GM12874 (cell line): ENCODE results near the gene GNAT2.

ENCODE experiments used
- CTCF ChIP-seq: IDR thresholded peaks from 2 replicates; pipeline ENCODE4 v1.5.1; 2011; ENCODE audit warnings: low read depth, mild to moderate bottlenecking, control low read depth, low read length, moderate library complexity; ENCODE audit not compliant: insufficient read depth

The GNAT2 gene

GRCh38 chr1:109573785-109574184 is 45.6 kb downstream of the GNAT2 start:
- no peak for TF ChIP-seq CTCF

DNA sequence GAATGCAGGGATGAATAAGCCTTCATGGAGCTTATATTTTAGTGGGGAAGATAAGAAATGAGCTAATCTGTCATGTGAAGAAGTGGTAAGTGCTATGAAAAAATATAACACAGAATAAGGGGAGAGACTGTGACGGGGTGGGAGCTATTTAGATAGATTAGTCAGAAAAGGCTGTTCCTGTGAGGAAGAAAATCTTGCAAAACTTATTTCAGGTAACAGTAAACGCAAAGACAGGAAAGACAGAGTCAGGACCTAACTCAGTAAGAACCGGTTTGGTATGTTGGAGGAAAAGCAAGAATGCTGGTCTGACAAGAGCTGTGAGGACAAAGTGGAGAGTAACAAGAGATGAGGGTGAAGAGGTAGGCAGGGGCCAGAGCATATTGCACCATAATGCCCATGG is 49.0 kb downstream of the GNAT2 start:
- no peak for TF ChIP-seq CTCF

- TF ChIP-seq CTCF = no peak
Observed at GRCh38 chr1:109569323-109569722, 50.1 kb downstream of the GNAT2 start.

DNA sequence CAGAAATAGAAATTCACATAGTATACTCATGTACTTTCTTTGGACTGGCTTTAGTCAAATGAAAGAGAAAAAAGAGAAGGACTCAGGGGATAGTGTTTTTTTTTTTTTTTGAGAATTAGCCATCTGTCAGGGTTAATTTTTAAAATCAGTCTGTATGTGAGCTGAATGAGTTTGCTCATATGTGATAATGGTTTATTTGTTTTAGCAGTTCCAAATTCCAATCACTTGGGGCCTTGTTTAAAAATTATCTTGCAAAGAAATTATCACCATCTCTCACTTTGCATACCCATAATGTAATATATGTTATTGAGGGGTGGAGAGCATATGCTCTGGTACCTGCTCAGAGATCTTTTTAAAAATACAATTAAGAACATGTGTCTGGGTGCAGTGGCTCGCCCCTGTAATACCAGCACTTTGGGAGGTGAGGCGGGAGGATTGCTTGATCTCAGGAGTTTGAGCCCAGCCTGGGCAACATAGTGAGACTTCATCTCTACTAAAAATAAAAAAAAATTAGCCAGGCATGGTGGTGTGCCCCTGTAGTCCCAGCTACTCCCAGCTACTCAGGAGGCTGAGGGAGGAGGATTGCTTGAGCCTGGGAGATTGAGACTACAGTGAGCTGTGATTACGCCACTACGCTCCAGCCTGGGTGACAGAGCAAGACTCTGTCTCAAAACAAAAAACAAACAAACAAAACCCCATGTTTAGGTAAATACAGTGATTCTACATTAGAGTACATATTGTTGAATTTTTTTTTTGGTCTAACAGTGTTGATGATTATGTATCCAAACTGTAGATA is 51.3 kb downstream of the GNAT2 start:
- no peak for TF ChIP-seq CTCF

DNA sequence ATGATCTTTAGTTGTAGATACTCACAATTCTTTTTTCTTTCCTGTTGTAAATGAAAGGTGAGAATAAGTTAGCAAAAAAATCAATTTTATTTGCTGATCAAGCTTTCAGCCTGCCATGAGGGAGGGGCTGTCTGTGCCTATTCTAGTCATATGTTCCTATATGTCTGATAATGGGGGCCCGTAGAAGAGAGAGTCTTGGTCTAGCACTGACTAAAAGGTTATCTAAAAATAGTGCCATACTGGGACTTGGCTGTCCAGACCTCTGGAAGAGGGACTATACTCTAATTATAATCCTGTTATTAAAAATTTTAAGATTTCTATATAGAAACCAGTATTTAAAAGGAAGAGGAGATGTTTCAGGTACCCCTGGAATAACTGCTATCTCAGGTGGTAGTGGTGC is 52.4 kb downstream of the GNAT2 start:
- no peak for TF ChIP-seq CTCF

GRCh38 chr1:109565241-109565640 is 54.2 kb downstream of the GNAT2 start:
- no peak for TF ChIP-seq CTCF

DNA sequence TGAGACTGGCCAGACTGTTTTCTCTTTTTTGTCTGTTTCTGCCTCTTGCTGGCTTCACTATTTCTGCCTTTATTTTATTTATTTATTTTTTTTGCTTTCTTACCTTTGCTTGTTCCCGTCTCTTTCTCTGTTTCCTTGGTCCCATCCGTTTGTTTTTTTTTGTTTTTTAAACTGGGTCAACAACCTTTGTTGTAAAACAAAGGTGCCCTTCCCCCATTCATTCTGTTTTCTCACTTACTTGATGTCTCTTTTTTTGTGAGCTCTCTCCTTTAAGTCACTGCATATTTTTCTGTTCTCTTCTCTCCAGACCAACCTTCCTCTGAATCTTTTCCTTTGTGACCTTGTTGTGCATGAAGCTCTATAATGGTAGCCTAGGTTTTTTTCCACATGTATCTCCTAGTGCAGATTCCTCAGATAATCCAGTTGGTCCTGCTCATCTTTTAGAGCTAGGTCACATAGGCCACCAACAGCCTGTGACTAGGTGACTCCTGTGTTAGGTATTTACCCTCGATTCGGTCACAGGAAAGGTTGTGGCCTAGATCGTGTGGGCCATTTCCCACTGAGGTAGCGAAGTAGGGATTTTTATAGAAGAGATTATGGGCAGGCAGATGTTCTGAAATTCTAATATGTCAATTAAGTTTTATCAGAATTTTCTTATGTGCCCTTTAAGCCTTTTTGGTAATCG is 55.1 kb downstream of the GNAT2 start:
- TF ChIP-seq CTCF = no peak
